NB4 (cell line): ENCODE data around the gene SLC22A31.

Experiments
- CTCF ChIP-seq: IDR thresholded peaks from one replicate; pipeline ENCODE4 v1.5.1; 2012; ENCODE audit warnings: low read depth, low read length
- MAX ChIP-seq: IDR thresholded peaks from 2 replicates; pipeline ENCODE4 v1.6.1; 2011; ENCODE audit warnings: low read depth, low read length

- TF ChIP-seq CTCF = no peak
- no peak for TF ChIP-seq MAX
These were observed 15.2 kb downstream of the SLC22A31 start for GRCh38 chr16:89184933-89185794.
